HG03060 (cell line): ENCODE measurements around the gene FAT1.

Experiments
- ATAC-seq: cut with Tn5 transposase; IDR thresholded peaks from one replicate; pipeline ENCODE4 v1.9.1; 2021; ENCODE audit warnings: low read depth, moderate number of reproducible peaks; ENCODE audit not compliant: unreplicated experiment

Gene FAT1

DNA sequence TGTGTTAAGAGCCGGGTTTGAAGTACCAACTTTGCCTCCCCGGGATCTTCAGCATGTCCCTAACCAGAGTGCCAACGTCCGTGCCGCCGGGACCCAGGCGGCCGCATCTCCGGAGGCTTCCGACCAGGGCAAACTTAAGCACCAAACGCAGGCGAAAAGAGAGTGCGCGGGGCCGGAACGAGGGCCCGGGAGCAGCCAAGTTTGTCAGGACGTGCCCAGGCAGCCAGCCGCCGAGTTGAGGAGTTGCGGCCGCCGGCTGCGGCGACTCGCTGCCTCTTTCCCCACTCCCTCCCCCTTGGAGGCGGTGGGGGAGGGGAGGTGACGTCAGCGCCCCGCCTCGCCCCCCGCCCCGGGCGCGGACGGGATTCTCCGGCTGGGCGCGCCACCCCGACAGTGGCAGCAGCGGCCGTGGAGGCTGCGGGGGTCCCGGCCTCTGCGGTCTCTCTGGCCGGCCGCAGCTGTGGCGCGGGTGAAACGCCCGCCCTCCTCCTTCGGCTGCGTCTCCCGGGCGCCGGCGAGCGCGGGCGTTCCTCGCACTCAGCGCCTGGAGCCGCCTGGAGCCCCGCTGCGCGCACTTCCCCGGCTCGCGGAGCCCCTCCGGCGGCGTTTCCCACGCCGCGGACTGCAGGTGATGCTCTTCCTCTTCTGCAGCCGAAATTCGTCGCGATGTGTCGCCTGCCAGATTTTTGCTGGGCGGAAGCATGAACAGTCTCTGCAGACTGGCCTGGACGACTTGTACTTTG, 2.9 kb upstream of the FAT1 start:
- ATAC-seq: no peak

DNA sequence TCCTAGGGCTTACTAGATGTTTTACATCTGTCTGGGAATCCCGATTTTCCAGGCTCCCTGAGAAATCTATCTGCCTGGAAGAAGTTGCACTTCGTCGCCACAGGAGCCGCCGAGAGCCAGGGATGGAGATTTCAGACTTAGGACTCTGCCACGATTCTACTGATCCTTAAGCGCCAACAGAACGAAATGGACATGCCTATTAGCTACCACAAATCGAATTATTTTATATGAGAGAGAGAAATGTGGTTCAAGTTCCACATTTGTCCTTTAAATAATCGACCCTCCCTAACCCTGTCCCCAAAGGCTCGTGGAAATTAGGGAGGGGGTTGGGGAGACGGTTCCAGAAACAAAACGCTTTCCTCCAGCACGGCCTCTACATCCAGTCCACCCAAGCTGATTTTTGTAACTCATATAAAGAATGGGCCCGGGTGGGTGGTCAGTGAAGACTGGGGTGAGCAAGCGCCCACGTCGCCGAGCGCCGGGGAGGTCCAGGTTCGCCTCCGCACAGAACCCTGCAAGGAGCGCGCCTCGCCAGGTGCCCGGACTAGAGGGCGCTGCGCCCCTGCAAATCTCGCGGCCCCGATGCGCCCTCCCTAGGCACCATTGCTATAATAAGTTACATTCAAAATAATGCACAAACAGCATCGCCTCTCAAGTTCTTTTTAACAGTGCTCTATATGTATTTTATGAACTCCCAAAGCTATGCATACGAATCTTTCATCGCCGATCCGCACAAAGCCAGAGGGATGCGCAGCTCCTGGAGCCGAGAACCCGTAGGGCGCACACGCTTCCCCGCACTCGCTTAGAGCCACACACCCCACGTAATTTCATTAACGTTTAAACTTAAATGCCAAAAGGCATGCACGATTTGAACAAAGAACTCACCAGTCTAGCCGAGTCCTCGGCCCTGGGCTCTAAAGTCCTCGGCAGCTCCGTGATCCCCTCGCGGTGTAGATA, 2.1 kb upstream of the FAT1 start:
- ATAC-seq: no peak

DNA sequence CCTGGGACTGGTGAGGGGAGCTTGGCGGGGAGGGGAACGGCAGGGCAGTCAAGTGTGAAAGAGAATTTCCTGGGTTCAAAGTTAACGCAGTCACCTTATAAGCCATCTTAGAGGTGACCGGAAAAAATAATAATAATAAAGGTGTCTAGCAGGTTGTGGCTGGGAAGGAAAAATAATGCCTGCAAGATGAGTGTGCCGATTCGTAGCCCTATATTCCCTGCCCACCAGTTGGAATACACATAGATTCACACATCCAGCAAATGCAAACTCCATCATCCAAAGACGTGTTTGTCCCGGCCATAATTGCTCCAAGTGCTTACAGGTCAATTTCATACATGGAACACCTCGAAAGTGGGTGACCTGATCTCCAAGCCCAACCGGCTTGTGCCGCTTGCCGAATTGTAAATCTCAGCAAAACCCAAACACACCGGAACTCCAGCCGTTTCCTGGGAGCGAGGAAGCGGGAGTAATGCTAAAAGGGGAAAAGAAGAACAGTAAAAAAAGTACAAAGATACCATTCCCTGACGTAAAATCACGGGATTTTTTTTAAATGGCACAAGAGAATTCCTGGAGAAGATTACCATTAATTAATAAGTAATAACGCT, 1.3 kb upstream of the FAT1 start:
- no peak for ATAC-seq

DNA sequence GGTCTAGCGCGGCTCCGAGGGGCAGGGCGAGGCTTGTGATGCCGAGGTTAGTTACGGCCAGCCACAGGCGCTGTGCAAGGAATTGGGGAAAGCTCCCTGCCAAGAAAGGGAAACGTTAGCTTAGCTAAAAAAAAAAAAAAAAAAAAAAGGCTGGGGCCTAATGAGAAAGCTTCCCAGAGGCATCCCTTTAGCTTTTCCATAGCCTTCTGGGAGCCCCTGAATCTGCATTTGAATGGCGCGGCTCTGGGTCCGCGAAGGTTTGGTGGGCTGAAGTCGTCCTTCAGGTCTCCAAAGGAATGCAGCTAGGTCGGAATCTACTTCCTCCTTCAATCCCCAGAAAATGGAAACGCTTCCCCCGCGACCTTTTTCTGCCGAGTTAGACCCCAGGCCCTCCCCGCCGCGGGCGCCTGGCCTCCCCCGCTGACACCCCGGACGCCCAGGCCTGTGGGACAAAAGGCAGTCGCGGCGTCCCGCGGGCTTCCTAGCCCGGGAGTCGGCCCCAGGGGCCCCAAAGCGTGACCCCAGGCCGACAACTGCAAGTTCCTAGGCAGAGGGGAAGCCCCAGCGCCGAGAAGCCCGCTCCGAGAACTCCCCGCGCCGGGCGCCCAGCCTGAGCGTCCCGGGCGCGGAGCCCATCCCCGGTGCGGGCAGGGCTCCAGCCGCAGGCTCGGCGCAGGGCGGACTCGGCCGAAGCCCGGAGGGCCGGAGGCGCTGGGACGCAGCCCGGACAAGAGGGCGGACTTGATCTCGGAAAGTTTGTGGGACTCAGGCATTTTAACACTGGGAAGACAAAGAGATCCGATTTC, 605 bp upstream of the FAT1 start:
- no peak for ATAC-seq

DNA sequence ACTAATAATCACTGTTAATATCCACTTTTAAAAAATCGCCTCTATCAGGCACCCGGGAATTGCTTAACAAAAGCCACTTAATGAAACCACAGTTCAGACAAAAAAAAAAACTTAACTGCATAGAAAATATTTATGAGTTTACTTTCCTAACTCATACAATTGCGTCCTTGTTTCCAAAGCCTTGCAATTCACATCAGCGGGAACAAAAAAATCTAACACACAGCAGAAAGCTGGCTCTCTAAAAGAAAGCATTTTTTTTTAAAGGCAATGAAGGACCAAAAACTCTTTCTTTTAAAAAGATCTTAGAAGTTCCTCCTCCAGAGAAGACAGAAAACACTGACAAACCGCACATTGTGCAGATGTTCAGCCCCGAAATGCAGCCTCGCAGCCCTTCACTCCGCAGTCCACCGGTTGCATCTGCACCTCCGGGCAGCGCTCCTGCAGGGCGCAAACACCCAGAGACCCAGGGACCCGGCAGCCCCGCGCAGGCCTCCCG, 812 bp downstream of the FAT1 start:
- ATAC-seq: no peak

DNA sequence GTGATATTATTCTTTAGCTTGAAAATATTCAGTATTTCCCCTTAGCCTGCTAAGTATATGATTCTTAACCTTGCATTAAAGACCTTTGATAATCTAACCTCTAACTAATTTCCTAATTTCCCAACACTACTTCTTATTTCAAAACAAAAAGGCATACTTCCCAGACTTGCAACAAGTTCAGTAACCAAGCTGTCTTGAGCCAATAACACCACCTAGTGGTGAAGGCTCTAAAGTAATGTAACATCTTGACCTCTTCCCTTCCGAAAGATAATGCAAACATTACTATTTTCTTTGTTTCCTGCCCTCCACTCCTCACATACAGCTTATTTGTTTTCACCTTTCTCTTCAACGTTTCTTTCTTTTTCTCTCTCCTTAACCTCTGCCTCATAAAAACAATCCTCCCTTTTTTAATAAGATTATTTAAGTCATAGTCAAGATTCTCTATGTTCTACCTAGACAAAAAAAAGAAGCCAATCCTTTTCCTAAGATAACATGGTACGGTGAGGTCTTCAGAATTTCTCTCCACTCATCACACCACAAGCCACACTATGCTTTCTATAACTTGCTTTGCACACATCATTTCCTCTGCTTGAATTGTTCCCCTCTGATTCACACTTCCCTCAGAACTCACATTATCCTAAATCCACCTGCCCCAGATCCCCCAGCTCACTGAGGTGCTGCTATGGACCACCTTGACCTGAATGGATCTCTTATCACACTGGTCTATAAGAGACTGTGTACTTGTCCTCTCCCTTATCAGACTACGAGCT, 3.5 kb downstream of the FAT1 start:
- no peak for ATAC-seq

DNA sequence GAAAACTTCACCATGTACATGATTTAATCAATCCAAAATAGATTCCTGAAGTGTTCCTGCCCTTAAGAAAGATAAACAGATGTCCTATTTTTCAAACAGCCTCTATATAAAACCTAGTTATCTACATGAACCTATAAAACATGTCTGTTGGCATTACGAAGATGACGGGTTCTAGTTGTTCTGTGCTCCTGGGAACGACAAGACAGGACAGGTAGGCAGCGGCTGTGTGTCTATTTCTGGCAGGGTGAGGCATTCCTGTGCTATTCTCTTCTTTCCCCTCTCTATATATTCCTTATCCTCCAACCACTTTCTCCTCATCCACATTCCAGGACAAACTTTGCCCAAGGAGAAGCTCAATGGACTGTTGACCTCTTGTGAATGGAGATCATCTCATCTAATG, 6.1 kb downstream of the FAT1 start:
- no peak for ATAC-seq

DNA sequence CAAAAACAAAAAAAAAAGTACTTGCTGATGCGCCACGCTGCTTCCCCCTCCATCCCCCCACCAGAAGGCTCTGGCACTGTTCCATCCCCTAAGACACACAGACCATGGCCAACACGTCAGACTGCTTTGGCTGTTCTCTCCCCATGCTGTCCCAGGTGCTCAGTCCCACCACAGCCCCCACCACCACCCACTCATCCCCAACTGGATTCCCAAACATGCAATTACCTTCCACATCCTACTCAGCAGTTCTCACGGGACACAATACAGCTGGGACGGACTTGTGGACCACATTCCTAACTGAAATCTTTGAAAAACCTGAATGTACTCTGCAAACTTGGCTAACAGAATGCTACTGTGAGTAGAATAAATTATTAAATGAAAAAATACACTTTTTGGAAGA, 8.6 kb downstream of the FAT1 start:
- ATAC-seq: no peak

DNA sequence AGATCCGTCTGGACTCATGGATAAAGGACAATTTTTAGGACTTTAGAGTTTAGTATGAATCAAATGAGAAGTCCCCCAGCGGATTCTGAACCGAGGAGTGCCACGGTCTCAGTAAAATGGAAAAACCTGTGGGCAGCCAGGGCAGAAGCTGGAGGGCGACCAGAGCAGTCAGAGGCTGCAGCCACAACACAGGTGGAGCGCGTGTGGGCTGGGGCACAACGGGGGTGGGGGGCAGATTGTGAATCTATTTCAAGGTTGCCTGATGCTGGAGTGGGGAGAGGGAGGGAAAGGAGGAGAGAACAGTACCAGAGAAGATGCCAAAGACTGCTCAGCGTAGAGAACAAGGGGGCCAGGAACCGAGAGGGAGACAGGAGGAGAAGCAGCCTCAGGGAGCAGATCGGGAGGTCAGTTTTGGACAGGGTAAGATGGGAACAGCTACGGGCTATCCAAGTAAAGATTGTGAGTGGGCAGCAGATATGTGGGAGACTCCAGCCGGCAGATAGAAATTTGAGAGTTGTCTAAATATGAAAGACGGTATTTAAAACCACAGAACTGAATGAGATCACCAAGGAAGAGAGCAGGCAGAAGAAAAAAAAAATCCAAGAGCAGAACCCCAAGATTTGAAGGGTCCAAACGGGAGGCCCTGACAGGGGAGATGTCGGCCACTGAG, 9.5 kb downstream of the FAT1 start:
- ATAC-seq: no peak

DNA sequence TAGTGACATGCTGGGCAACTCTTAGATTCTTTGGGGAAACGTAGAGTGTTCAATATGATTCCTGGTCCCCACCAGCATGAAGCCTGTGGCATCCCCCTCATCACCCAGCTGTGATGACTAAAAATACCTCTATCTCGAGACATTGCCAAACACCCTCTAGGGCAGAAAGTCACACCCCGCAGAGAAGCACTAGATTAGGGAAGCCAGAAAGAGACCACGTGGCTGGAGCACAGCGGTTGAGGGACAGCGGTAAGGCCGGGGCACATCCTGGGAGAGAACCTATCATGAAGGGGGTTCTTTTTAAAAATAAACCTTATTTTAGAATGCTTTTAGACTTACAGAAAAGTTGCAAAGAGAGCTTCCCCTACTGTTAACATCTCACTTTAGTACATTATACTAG, 11.0 kb downstream of the FAT1 start:
- ATAC-seq: no peak

DNA sequence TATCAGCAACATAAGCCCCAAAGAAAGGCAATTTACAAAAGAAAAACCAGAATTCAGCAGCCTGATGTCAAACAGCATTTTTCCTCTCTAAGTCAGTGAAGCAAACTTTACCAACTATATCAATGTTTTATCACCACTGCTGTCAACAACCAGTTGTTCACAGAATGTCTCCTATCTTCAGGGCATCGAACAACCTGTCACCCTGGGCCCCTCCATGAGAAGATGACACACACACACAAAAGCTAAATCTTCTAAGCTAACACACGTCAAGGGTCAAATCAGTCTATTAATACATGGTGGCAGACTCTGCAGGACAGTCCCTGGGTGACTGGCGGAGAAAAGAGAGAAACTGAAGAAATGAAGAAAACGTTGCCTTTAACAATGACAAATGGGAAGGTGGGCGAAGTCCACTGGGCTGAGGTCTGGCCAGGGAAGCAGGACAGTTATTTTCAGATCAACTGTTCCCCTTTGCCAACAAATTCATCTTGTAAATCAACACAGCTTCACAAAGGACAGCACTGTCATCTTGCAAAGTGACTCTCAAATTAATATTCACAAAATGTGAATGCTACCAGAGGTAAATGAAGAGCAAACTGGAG, 13.0 kb downstream of the FAT1 start:
- no peak for ATAC-seq

DNA sequence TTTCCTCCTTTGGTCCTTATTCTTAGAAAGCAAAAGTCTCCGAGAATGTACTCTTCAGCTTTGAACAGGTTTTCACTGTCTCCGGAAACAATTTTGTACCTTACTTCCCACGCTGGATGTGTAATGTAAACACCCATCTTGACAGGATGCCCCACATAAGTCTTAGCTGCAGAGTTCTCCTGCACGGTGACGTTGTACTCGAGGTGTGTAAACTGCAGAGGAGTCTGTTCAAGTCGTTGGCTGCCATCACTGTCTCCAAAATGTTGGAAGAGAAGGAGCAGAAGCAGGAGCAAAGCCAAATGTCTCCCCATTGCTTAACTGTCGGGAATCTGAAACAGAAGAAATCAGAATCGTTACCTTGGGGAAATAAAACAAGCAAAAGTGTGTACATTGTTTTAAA, 14.1 kb downstream of the FAT1 start:
- ATAC-seq: no peak

DNA sequence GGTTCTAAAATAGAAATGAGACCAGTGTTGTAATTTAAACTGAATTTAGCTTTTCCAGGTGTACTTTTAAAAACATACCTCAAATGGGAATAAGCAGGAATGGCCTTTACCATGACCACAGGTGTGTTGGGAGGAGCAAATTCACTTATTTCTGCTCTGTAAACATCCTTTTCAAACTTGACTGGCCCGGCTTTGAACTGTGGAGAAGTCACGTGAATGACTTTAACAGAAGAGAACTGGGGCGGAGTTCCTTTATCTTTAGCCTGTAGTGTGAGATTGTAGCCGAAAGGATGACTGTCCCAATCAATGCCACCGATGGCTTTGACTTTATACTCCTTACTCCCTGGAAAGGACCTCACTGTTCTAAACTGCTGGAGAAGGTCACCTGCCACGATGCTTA, 15.1 kb downstream of the FAT1 start:
- ATAC-seq: no peak

DNA sequence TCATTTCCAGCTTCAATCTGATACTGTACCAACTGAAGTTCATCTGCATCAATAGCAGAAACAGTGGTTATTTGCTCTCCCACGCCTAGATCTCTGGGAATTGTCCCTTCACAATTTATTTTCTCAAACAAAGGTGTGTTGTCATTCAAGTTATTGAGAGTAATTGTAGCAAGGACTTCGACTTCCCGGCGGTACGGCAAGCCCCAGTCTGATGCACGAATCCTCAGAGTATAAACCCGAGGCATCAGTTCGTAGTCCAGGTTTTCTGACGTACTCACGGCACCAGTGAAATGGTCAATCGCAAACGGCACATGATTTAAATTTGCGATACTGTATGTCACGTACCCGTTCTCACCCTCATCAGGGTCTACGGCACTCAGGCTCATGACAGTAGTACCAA, 15.7 kb downstream of the FAT1 start:
- no peak for ATAC-seq

DNA sequence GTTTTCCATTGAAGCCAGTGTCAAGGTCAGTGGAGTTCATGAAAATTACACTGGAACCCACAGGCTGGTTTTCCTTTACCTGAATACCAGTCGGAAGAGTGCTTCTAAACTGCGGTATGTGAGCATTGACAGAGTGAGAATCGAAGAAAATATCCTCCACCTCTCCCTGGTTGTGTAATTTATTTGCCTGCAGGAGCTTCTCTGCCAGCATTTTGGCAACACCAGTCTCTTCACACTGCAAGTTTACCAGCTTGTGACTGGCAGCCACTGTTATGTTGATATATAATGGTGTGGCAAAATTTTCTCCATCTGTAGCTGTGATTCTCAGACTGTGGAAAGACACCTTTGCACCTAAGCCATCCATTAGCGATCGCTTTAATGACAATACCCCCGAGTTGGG, 16.1 kb downstream of the FAT1 start:
- ATAC-seq: no peak

DNA sequence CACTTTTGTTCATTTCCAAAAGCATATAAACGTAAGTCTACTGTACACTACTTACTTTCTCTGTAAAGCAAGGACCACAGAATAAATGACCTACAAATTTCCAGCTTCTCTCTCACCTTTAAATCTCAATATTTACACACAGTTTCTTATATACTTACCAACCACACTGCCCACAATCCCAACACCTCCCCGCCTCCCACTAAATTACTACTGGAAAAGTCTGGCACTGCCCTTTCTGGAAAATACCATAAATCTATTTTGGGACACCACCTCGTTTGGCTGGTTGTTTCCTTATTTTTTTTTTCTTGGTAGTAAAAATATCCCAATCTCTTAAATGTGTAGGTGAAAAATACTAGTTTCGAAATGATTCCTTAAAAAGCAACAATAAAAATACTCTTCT, 19.6 kb downstream of the FAT1 start:
- no peak for ATAC-seq

DNA sequence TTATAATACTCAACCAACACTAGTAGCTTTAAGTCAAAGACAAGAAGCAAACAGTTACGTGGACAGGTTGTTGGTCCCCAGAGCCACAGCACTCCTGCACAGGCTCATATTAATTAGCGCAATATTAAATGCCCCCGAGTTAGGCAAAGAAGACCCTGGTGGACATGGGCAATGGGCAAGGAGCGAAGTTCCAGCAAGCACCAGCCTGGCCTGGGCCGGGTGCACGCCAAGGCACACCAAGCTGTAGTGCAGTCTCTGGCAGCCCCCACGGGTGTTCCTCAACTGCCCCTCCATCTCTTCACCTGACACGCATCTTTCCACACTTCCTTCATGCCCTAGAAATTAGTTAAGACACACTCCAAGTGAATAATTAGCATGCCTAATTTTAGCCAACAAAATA, 20.1 kb downstream of the FAT1 start:
- ATAC-seq: no peak

DNA sequence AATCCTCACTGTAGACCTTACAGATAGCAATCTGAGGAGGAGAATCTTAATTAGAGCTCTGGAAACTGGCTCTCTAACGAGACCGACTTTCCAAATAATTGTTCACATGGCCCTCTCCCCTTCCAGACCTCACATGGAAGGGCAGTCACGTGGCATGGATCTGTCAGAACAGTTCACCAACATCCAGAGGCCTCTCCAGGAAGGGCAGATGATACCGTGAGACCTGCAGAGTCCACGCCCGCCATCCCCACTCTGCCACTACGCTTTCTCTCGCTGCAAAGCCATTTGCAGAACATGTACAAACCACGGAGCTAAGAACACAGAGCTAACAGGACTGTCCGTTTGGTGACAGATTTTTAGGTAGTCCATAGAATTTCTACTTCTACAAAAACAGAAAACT, 20.7 kb downstream of the FAT1 start:
- ATAC-seq: no peak

DNA sequence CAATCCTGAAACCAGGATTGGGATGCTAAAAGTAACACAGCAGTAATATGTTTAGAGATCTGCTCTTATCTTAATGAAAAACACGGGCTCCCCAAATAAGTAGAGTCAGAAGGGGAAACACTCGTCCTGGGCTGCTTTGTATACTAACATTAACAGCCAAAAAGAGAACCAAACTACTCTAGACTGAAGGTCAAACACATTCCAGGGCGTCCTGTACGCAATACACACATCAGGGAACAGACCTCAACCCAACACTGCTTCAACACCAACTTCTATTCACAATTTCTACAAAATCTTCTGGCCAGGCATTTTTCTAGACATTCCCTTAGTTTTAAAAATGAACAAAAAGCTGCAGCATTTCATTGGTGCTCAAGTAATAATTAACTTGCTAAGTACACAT, 21.4 kb downstream of the FAT1 start:
- no peak for ATAC-seq
